GM10266 (cell line): ENCODE measurements around the gene TACC3.

Experiments
- DNase-seq: peaks from one replicate; pipeline ENCODE4 v3.0.0; 2012; ENCODE audit errors: extremely low spot score
- TF ChIP-seq, protein P1 (sequence below): IDR thresholded peaks from 2 replicates; pipeline ENCODE4 v1.5.1; 2012; ENCODE audit warnings: mild to moderate bottlenecking, low read depth; ENCODE audit not compliant: control insufficient read depth, insufficient read depth; ENCODE audit errors: missing control alignments

Gene TACC3

GRCh38 chr4:1736812-1737211 is 15.5 kb downstream of the TACC3 start:
- DNase-seq: no peak
- TF ChIP-seq, protein P1, sequence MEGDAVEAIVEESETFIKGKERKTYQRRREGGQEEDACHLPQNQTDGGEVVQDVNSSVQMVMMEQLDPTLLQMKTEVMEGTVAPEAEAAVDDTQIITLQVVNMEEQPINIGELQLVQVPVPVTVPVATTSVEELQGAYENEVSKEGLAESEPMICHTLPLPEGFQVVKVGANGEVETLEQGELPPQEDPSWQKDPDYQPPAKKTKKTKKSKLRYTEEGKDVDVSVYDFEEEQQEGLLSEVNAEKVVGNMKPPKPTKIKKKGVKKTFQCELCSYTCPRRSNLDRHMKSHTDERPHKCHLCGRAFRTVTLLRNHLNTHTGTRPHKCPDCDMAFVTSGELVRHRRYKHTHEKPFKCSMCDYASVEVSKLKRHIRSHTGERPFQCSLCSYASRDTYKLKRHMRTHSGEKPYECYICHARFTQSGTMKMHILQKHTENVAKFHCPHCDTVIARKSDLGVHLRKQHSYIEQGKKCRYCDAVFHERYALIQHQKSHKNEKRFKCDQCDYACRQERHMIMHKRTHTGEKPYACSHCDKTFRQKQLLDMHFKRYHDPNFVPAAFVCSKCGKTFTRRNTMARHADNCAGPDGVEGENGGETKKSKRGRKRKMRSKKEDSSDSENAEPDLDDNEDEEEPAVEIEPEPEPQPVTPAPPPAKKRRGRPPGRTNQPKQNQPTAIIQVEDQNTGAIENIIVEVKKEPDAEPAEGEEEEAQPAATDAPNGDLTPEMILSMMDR: no peak

DNA sequence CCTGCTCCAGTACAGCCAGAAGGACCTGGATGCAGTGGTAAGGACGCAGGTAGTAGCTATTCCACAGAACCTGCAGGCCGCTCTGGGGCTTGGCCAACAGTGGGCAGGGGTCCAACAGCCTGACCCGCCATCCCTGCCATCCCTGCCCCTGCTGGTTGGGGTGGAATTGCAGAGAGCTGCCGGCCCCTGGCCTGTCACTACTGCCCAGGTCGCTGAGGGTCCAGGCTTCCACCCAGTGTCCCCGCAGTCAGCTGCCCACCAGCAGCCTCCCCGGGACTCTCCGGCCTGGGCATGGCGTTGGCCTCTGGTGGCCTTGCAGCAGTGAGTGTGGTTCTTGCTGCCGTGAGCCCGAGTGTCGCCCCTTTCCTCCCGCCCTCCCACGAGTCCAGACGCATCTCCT is 16.3 kb downstream of the TACC3 start:
- DNase-seq: no peak

GRCh38 chr4:1738410-1738809 is 17.1 kb downstream of the TACC3 start:
- TF ChIP-seq, protein P1: no peak
- DNase-seq: no peak

More for the DNA sequence above, 16.3 kb downstream of the TACC3 start:
- TF ChIP-seq, protein P1: no peak

DNA sequence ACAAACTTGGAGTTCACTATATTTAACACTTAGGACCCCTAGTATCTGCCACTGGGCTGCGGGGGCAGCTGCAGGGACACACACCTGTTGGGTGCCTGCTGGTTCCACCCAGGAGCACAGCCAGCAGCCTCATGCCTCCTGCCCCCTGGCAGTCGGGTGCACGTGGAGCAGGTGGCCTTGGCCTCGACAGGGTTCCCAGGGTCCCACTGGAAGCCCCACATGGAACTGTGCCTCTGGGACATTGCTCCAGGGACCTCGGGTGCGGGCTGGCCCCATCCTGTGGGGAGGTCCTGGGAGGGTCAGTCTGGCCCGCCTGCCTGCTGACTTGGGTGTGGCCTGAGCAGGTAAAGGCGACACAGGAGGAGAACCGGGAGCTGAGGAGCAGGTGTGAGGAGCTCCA is 18.0 kb downstream of the TACC3 start:
- TF ChIP-seq, protein P1: no peak
- DNase-seq: no peak

DNA sequence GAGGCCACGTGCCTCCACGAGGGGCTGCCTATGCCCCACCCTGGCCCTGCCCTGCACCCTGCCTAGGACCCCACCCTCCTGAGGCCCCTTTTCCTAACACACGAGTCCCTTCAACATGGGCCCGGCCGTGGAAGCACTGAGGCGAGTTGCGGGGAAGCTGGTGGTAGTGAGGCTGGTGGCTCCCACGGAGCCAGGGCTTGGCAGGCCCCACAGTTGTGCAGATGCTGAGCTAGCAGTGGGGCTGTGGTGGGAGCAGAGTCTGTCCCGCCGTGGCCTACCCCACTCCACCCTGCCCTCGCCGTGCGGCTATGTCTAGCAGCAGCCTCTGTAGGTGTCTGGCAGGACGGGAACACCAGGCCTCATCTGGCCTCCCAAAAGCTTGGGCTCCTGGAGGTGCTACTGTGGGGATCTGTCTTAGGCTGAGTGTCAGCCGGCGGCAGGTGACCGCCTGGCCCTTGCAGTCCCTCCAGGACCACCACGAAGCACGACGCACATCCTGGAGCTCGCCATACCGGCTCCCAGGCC is 18.8 kb downstream of the TACC3 start:
- no peak for DNase-seq
- TF ChIP-seq, protein P1: no peak

- TF ChIP-seq, protein P1: no peak
- DNase-seq: no peak
Observed at GRCh38 chr4:1741208-1741607, 19.9 kb downstream of the TACC3 start.

GRCh38 chr4:1743551-1743950 is 22.2 kb downstream of the TACC3 start:
- TF ChIP-seq, protein P1: no peak
- no peak for DNase-seq
